Dermis lymphatic vessel endothelial cell (primary cell): ENCODE measurements around the gene NKAPD1. TPM values are rescaled to one million over a fixed set of nuclear protein-coding genes. Genes with fewer than 3 reads are reported as not detected.

ENCODE experiments used
- total RNA-seq: library from RNA; depleted of rRNA; stranded (reverse); fragments of >200 nt; gene quantifications from 2 replicates; pipeline ENCODE4 v1.2.1, GENCODE V29; 2014

The NKAPD1 gene
- total RNA-seq, result 15.0 and 20.4 TPM in 2 replicates

GRCh38 chr11:112073941-112074811 lies at the start of gene NKAPD1, which contains the start of gene PIH1D2:
Gene NKAPD1 (plus strand): TSS chr11:112074299. CDS start chr11:112075575, 1,276 bp downstream.
Gene PIH1D2 (minus strand): TSS chr11:112074017. CDS start chr11:112073174, 843 bp downstream.

GRCh38 chr11:112024773-112025678 lies 49.1 kb upstream of the NKAPD1 start, which contains the start of gene DLAT:
Gene DLAT (plus strand): TSS chr11:112025408. CDS start chr11:112025473, 65 bp downstream.

GRCh38 chr11:112086422-112087191 lies 12.5 kb downstream of the NKAPD1 start, which contains the start of the genes SDHD and TIMM8B:
Gene SDHD (plus strand): TSS chr11:112086873. CDS start chr11:112086908, 35 bp downstream.
Gene TIMM8B (minus strand): TSS chr11:112086756. CDS start chr11:112086723, 33 bp downstream.

Other genes starting within 250 kb of the NKAPD1 start
- gene ALG9, start 202.7 kb upstream of the NKAPD1 start, total RNA-seq, result 19.3 and 22.9 TPM in 2 replicates
- gene FDXACB1, start 195.1 kb upstream of the NKAPD1 start, total RNA-seq, result 1.7 and 2.4 TPM in 2 replicates
- 3.0 and 6.0 TPM in 2 replicates for gene CFAP68, start 194.8 kb upstream of the NKAPD1 start, total RNA-seq
- 0.26 and 0.33 TPM in 2 replicates for gene CRYAB, start 162.5 kb upstream of the NKAPD1 start, total RNA-seq
- not detected in 2 replicates for gene HSPB2, start 161.6 kb upstream of the NKAPD1 start, total RNA-seq
- 0.52 and 0.54 TPM in 2 replicates for gene C11orf52, start 155.4 kb upstream of the NKAPD1 start, total RNA-seq
- 2.9 and 8.5 TPM in 2 replicates for gene DIXDC1, start 137.0 kb upstream of the NKAPD1 start, total RNA-seq
- 24.7 and 25.6 TPM in 2 replicates for gene DLAT, start 48.9 kb upstream of the NKAPD1 start, total RNA-seq
- 0.33 and 0.69 TPM in 2 replicates for gene PIH1D2, start 282 bp upstream of the NKAPD1 start, total RNA-seq
- 67.9 and 89.3 TPM in 2 replicates for gene TIMM8B, start 12.5 kb downstream of the NKAPD1 start, total RNA-seq
- 148 and 213 TPM in 2 replicates for gene SDHD, start 12.6 kb downstream of the NKAPD1 start, total RNA-seq
- gene IL18, start 89.8 kb downstream of the NKAPD1 start, total RNA-seq, result 0.11 TPM in 1 of 2 replicates, not detected in the other
- 0.17 TPM in 1 of 2 replicates, not detected in the other for gene TEX12, start 93.1 kb downstream of the NKAPD1 start, total RNA-seq
- 0.52 and 1.1 TPM in 2 replicates for gene BCO2, start 101.2 kb downstream of the NKAPD1 start, total RNA-seq
- 28.2 and 33.5 TPM in 2 replicates for gene PTS, start 152.1 kb downstream of the NKAPD1 start, total RNA-seq
- gene PLET1, start 186.6 kb downstream of the NKAPD1 start, total RNA-seq, result not detected in 2 replicates